A549 treated with AZD9567 at 1 μM for 4 hours (cell line): ENCODE measurements around the gene ZNF669. TPM values are rescaled to one million over a fixed set of nuclear protein-coding genes. Genes with fewer than 3 reads are reported as not detected.

Source experiments
- total RNA-seq: library from RNA; stranded (reverse); fragments of 200-300 nt; extraction: Qiagen RNA extraction; gene quantifications from 5 replicates; pipeline ENCODE4 v1.2.3, GENCODE V29; 2022; ENCODE audit not compliant: insufficient read depth

Gene ZNF669
- total RNA-seq: 3.3 to 5.0 TPM (median 4.0 TPM) in 5 replicates

DNA sequence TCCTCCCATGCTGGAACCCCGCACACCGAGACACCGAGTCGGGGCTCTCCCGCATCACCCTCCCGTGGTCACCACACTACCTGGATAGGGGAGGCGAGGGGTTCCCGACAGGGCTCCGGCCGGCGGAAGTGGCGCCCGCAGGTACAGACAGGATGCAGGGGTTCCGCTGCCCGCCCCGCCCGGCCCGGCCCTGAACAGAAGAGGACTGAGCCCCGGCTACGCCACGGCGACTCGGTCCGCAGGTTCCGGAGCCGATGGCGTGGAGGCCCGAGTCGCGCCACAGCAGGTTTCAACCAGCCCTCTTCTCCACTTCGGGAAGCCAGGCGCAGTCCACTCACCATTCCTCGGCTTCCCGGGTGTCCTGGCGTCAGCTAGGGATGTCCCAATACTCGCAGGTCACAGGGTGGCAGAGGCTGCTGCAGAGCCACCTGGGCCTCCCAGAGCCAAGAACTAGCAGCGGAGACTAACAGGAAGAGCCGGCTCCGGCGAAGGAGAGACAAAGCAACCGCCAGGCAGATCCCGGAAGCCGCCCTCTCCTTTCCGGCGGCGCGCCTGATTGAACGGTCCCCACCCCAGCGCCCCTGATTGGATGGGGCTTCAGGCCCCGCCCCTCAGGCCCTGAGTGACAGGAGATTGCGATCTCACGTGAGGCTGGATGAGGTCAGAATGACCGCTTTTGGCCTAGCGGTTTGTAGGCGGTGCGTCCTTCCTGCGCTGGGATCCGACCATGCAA, at the start of gene ZNF669:
ZNF669 (minus strand) TSS at position 498 of the 733 bp plus-strand sequence; CDS start at position 341, 157 bp downstream.

DNA sequence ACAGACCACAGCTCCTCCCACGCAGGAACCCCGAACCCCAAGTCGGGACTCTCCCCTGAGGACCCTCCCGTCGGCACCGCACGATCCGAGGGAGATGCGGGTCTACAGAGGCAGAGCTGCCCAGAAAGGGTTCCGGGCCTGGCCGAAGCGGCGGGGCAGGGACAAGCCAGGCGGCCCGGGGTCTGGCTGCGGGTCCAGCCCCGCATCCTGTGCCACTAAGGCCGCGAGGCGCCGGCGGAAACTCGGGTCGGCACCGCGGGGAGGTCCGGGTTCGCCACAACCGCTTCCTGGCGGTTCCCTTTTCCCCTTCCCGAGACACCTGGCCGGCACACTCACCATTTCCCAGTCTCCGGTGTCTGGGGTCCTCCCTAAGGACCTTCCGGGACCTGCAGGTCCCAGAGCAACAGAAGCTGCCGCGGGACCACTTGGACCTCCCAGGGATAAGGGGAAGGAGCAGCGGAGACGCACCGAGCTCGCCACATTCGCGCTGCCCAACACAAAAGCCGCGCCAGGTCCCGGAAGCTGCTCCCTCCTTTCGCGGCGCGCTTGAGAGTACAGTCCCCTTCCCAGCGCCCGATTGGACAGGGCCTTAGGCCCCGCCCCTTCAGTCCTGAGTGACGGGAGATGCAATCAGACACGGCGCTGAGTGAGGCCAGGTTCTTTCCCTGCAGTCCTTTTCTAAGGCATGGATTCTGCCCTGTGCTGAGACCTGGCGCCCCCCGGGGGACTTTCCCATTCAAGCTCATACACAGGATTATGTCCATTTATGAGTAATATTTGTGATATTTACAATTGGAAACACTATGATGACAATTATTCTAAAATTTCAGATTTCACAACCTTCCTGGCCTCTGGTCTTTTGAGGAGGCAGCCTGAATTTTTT, 25.7 kb downstream of the ZNF669 start, which contains the start of gene ZNF670:
ZNF670 (minus strand) TSS at position 554 of the 883 bp plus-strand sequence; CDS start at position 339, 215 bp downstream.

Other genes starting within 250 kb of the ZNF669 start
- gene AHCTF1, start 172.4 kb downstream of the ZNF669 start, total RNA-seq: 28.1 to 43.0 TPM (median 30.7 TPM) in 5 replicates
- 2.7 to 7.0 TPM (median 3.1 TPM) in 5 replicates for gene ZNF695, start 96.3 kb downstream of the ZNF669 start, total RNA-seq
- 3.3 to 4.4 TPM (median 3.6 TPM) in 5 replicates for gene ZNF670, start 25.5 kb downstream of the ZNF669 start, total RNA-seq
- 4.8 to 7.0 TPM (median 4.9 TPM) in 5 replicates for gene ZNF124, start 67.7 kb upstream of the ZNF669 start, total RNA-seq
- gene VN1R5, start 151.7 kb upstream of the ZNF669 start, total RNA-seq: not detected in 5 replicates
- gene ZNF496, start 227.5 kb upstream of the ZNF669 start, total RNA-seq: 14.7 to 18.4 TPM (median 17.6 TPM) in 5 replicates